ENCODE data around the gene LRRC45. TPM values are rescaled to one million over a fixed set of nuclear protein-coding genes. Genes with fewer than 3 reads are reported as not detected.
A peak's percentile ranks its signal among the peaks of the same experiment; 100 is the strongest.
"Not testable (repeated sequence)": the region's sequence is repeated elsewhere in the genome, so short reads cannot be mapped to it uniquely, and the experiment has no call there.

LRRC45 gene
- total RNA-seq, 1 experiment from 2014 or later: 6.1 TPM

GRCh38 chr17:82031885-82032627, 9.0 kb downstream of the LRRC45 start:
- no peak for DNase-seq (ENCODE audit: extremely low read depth, low read depth)

GRCh38 chr17:82033359-82034085, 10.4 kb downstream of the LRRC45 start:
- no peak for DNase-seq (ENCODE audit: extremely low read depth, low read depth)

GRCh38 chr17:82034371-82035011, 11.4 kb downstream of the LRRC45 start:
- DNase-seq (ENCODE audit: extremely low read depth, low read depth): no peak

GRCh38 chr17:82035488-82035887, 12.4 kb downstream of the LRRC45 start:
- no peak for DNase-seq (ENCODE audit: extremely low read depth, low read depth)

- DNase-seq (ENCODE audit: extremely low read depth, low read depth): no peak
Observed at GRCh38 chr17:82035956-82036633, 13.0 kb downstream of the LRRC45 start.

GRCh38 chr17:82036634-82037091, 13.6 kb downstream of the LRRC45 start:
- no peak for DNase-seq (ENCODE audit: extremely low read depth, low read depth)

- peak; percentile 95 for DNase-seq (ENCODE audit: extremely low read depth, low read depth)
Observed at GRCh38 chr17:82037092-82037888, 14.2 kb downstream of the LRRC45 start, which contains the start of gene DCXR. Gene DCXR, minus strand, starts transcription at chr17:82037697. Its CDS starts 15 bp downstream, at chr17:82037682.

- DNase-seq (ENCODE audit: extremely low read depth, low read depth): no peak
Observed at GRCh38 chr17:82037889-82038195, 14.7 kb downstream of the LRRC45 start.

- DNase-seq (ENCODE audit: extremely low read depth, low read depth): not testable (repeated sequence)
Observed at GRCh38 chr17:82038796-82039409, 15.8 kb downstream of the LRRC45 start.

GRCh38 chr17:82039695-82040299, 16.7 kb downstream of the LRRC45 start:
- DNase-seq (ENCODE audit: extremely low read depth, low read depth): no peak

- no peak for DNase-seq (ENCODE audit: extremely low read depth, low read depth)
Observed at GRCh38 chr17:82041144-82041814, 18.2 kb downstream of the LRRC45 start.

- DNase-seq (ENCODE audit: extremely low read depth, low read depth): no peak
Observed at GRCh38 chr17:82042649-82043048, 19.5 kb downstream of the LRRC45 start.

- DNase-seq (ENCODE audit: extremely low read depth, low read depth): no peak
Observed at GRCh38 chr17:82043507-82043906, 20.4 kb downstream of the LRRC45 start.

GRCh38 chr17:82045936-82046484, 22.9 kb downstream of the LRRC45 start:
- no peak for DNase-seq (ENCODE audit: extremely low read depth, low read depth)

GRCh38 chr17:82046903-82047302, 23.8 kb downstream of the LRRC45 start:
- DNase-seq (ENCODE audit: extremely low read depth, low read depth): no peak

- no peak for DNase-seq (ENCODE audit: extremely low read depth, low read depth)
Observed at GRCh38 chr17:82047379-82047778, 24.3 kb downstream of the LRRC45 start.

GRCh38 chr17:82047914-82048570, 24.9 kb downstream of the LRRC45 start:
- no peak for DNase-seq (ENCODE audit: extremely low read depth, low read depth)

- no peak for DNase-seq (ENCODE audit: extremely low read depth, low read depth)
Observed at GRCh38 chr17:82048571-82048971, 25.5 kb downstream of the LRRC45 start.
